NCI-H2196 treated with DMSO at 0.1 percent for 48 hours (cell line): ENCODE measurements around the gene ARCN1.

ENCODE experiments used
- DNase-seq: peaks from one replicate; lab custom pipeline; 2025; ENCODE audit not compliant: unreplicated experiment; lab: John Stamatoyannopoulos, UW

ARCN1 gene

GRCh38 chr11:118634431-118635236, 62.4 kb downstream of the ARCN1 start:
- DNase-seq, result peak; percentile 58

- no peak for DNase-seq
Observed at GRCh38 chr11:118635237-118635591, 63.0 kb downstream of the ARCN1 start.

GRCh38 chr11:118635642-118636041, 63.4 kb downstream of the ARCN1 start:
- DNase-seq, result no peak

- no peak for DNase-seq
Observed at GRCh38 chr11:118636569-118637290, 64.5 kb downstream of the ARCN1 start.

GRCh38 chr11:118638726-118639125, 66.5 kb downstream of the ARCN1 start:
- no peak for DNase-seq

GRCh38 chr11:118639899-118640298, 67.7 kb downstream of the ARCN1 start:
- no peak for DNase-seq

GRCh38 chr11:118640332-118641154, 68.3 kb downstream of the ARCN1 start:
- peak; percentile 22 for DNase-seq

- DNase-seq, result peak; percentile 69
Observed at GRCh38 chr11:118641397-118642019, 69.3 kb downstream of the ARCN1 start.

GRCh38 chr11:118643142-118643994, 71.2 kb downstream of the ARCN1 start:
- no peak for DNase-seq

- DNase-seq, result no peak
Observed at GRCh38 chr11:118643995-118644345, 71.8 kb downstream of the ARCN1 start.

- DNase-seq, result no peak
Observed at GRCh38 chr11:118644496-118644895, 72.3 kb downstream of the ARCN1 start.

- DNase-seq, result no peak
Observed at GRCh38 chr11:118645066-118645715, 73.0 kb downstream of the ARCN1 start.

GRCh38 chr11:118646393-118646792, 74.2 kb downstream of the ARCN1 start:
- DNase-seq, result no peak

- DNase-seq, result no peak
Observed at GRCh38 chr11:118648291-118648690, 76.1 kb downstream of the ARCN1 start.

GRCh38 chr11:118649941-118650340, 77.7 kb downstream of the ARCN1 start:
- no peak for DNase-seq

- no peak for DNase-seq
Observed at GRCh38 chr11:118650366-118650765, 78.2 kb downstream of the ARCN1 start.

GRCh38 chr11:118651820-118652219, 79.6 kb downstream of the ARCN1 start:
- DNase-seq, result no peak
